CD4-positive, alpha-beta T cell treated with Interleukin-17A for 1 hour (primary cell): ENCODE measurements around the gene CLEC18B.
"Not testable (repeated sequence)": the region's sequence is repeated elsewhere in the genome, so short reads cannot be mapped to it uniquely, and the experiment has no call there.

Source experiments
- DNase-seq: peaks from one replicate; pipeline ENCODE4 v3.0.0-alpha.2; 2020

The CLEC18B gene

DNA sequence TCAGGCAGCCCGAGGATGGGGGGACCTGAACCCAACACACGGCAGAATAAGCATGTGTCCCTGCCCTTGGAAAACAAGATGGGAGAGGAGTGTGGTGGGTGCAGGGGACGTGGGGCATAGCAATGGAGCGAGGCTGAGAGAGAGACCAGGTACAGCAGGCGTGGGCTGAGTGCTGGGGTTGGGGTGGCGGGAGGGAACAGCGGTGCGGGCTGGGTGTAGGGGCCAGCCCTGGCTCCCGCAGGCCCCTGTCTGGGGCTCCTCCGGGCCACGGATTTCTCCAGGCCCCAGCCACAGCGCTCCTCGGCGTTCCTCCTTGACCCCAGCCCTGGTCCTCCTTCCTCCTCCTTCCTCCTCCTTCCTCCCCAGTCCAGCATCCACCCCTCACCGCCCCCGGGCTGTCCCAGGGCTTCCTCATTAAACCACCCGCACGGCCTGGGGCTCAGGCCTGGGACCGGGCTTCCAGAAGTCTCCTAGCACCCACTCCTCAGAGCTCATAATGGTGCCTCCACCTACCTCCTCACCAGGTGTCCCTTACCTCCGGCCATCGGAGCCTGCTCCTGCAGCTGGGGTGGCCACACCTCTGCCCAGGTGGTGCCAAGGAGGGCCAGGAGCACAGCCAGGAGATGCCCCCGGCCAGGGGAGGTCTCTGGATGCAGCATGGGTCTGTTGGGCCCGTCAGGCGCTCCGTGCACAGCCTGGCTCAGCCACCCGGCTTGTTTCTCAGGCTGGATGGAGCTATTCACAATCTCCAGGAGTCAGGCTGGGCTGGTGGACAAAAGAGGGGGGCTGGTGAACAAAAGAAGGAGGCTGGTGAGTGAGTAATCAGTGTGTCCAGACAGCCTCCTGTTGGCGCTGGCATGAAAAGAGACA lies at the start of gene CLEC18B:
Gene CLEC18B, minus strand, starts transcription at position 867 of the 870 bp plus-strand sequence. Its CDS starts 208 bp downstream, at position 659.
- DNase-seq: not testable (repeated sequence)

DNA sequence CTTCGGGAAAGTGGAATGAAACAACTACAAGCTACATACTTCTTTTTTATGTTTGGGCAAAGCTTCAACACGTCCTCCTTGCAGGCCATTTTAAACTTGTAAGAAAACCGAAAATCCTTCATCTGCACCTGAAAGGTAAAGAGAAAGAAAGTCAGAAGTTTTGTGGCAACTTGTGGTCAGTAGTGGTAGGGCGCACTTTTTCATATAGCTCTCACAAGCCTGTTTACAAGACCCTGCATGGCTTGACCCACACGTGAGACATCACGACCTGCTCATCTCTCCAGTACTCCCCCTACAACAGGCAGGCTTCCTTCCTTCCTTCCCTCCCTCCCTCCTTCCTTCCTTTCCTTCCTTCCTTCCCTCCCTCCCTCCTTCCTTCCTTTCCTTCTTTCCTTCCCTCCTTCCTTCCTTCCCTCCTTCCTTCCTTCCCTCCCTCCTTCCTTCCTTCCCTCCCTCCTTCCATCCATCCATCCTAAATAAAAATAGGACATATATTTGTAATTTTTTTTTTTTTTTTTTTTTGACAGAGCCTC lies 48.7 kb upstream of the CLEC18B start:
- no peak for DNase-seq

DNA sequence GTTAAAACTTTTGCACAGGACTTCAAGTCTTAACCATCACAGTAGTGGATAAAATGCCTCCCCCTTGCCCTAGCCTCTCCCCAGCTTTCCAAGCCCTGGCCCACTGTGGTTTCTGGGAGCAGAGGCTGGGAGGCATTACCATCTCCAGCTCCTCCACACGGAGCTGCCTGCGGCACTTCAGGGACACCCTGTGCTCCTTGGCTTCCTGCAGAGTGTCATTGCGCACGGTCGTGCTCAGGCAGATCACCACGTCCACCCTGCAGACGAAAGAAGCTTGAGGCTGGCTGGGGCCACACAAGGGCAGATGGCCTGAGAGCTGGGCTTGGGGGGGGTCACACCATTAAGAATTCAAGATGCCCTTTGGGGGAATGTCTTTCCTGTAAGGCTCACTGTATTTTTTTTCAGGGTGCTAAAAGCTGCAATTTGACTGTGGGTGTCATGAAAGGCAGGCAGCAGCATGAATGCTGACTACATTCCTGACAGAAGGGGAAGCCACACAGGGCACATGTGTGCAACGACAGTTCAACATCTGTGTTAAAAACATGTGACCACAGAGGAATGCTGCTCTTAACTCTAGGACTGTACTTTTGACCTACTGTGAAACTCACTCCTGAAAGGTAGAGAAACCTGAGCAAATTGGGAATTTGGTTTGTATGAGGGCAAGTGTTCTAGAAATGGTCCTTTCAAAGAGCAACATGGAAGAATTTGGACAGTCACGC lies 47.7 kb upstream of the CLEC18B start:
- DNase-seq: no peak

DNA sequence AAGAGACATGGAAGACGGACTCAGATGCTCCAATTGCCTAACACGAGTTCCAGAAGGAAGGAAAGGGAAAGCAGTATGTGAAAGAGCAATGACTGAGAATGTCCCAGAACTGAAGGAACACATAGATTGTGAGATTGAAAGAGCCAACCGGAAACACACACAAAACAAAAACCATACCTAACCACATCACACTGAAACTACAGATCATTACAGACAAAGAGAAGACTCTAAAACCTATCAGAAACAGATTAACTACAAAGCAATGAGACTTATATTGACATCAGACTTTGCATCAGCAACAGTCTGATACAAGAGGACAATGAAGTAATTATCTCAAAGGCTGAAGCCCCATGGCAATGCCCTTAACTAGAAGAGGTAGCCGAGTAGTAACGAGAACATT lies 45.6 kb upstream of the CLEC18B start:
- no peak for DNase-seq

DNA sequence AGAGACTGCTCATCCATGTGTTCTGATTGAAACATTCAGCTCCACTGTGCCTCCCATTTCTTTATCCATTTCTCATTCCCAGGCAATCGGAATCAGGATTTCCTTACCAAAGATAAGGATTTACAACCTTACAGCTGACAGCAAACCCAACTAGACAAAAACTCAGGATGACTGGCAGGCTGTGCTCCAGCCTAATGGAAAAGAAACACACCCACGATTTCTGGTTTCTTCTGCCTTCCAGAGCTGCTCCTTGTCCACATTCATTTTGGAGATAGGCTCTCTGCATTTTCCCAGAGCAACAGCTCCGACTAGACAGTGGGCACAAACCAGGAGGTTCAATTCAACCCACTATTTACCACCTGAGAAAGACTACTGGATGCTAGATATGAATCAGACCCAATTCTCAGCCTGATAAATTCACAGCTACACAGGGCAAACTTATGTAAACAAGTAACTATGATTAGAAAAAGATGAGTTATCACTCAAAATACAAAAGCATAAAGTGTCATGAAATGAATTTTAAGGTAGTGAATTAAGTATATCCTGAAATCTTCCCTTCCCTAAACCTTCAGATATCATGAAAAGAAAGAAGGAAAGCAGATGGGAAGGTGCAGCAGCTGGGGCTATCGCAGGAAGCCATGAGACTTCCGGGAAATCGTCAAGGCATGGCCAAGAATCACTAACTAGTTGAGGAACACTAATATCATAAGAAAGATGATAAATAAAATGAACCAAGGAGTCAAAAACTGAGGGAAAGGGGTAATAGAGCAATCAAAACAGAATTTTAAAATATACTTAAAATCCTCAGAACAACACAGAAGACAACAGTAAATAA lies 44.8 kb upstream of the CLEC18B start:
- no peak for DNase-seq

DNA sequence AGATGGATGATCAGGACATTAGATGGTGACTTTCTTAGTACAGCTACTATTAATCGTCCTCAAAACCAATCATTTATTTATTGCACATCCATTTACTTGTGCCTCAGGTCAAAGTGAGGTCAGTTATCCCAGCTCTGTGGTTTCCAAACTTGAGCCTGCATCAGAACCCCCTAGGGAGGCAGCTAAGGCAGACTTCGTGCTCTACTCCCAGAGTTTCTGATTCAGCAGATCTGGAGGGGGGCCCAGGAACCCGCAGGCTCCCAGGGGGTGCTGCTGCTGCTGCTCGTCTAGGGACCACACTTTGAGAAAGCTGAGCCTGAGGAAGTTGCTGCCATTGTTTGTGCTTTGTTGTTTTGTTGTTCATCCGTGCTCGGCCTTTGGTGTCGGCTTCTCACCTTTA lies 44.0 kb upstream of the CLEC18B start:
- no peak for DNase-seq

DNA sequence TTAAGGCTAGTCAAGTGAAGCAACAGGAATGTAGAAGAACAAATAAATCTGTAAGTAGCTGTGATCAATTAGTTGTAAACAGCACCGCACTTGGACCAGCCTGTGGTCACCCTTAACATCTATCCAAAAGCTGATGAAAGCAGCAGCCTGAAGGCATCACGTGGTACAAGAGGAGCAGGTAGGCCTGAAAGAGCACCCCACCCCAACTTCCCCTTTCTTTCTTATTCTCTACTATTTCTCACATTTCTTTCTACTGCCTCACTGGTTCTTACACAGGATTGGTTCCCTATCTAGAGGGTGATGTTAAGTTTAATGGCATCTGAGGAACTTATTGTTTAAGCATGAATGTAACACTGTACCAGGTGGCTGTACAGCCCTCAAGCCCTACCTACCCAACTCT lies 42.6 kb upstream of the CLEC18B start:
- no peak for DNase-seq

DNA sequence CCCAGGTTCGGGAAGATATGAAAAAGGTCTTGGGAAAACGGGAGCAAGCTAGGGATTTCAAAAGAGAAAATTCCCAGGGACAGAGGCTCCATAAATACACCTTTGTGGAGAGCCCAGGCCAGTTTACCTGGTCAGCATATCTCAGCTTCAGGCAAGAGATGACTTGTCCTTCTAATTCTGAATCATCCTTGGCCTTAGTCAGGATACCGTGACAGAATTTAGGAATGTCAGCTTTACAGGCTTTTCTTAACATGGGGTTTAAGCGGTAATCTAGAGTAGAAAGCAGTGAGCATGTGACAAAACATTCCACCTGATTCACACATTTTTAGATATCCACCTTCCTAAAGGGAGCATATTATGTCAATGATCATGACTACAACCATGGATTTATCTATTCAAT lies 41.1 kb upstream of the CLEC18B start:
- DNase-seq: no peak

DNA sequence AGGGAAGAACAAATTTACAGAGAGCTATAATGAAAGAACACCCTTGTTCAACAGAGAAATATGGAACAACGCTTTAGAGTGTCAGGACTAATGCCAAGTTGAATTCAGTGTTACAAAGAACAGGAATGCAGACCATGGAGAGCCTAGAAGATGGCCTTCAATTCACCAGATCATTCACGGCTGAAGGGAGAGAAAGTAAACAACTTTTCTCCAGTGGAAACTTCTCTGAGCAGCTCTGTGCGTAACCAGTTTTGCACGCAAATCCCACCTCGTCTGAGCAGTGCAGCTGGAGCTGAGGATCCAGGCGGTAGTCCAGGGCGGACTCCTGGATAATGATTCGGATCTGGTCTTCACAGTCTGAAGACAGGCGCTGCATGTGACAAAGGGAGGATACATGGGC lies 40.5 kb upstream of the CLEC18B start:
- no peak for DNase-seq

DNA sequence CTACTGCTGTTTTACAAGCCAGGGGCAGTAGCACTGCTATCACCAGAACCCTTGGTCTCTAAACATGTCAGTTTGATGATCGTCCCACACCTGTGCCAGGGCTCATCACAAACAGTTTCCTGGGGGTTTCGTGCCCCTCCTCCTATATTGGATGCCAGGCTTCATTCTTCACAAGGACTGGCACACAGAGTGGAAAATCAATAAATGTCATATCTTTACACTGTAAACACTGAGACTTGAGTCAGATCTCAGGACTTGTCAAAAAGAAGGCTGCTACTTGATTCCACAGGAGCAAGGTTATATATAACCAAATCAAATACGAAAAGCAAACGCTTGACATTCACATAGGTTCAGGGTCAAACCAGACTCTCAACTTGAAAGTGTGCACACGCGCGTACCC lies 39.3 kb upstream of the CLEC18B start:
- no peak for DNase-seq

DNA sequence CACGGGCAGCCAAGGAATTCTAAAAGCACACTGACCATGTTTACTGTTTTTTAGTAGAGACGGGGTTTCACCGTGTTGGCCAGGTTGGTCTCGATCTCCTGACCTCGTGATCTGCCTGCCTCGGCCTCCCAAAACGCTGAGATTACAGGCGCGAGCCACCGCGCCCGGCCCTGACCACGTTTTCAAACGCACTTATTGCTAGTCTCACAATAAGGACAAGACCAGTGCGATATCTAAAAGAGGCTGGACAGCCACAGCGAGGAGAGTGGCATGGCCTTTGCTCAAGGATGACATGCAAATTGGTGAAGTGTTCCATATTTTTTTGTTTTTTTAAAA lies 35.0 kb upstream of the CLEC18B start:
- no peak for DNase-seq

DNA sequence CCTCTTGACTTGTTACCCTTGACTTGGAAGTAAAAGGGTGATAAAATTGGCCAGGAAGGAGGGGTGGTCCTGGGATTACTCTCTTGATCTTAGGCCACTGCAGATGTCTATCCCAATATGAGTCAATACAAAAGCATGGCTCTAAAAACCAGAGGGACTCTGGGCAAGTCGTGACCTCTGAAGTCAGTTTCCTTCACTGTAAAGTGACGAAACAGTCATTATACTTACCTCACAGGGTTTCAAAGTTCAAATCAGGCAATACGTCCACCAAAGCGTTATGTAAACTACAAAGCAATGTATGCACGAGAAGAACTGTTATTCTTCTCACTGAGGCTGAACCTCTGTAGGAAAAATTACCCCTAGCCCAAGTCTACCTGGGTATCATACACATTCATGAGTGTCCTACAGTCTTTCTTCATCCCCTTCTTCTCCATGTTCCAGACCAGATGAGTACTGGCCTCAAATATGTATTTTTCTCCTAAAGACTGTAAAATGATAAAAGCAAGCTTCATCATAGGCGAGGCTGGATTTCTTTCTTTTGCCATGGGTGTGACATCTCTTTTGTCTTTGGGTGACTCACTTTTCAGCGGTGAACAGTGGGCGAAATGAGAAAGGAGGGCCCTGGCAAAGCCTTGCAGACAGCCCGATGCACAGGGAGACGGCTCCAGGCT lies 34.5 kb upstream of the CLEC18B start:
- DNase-seq: no peak

DNA sequence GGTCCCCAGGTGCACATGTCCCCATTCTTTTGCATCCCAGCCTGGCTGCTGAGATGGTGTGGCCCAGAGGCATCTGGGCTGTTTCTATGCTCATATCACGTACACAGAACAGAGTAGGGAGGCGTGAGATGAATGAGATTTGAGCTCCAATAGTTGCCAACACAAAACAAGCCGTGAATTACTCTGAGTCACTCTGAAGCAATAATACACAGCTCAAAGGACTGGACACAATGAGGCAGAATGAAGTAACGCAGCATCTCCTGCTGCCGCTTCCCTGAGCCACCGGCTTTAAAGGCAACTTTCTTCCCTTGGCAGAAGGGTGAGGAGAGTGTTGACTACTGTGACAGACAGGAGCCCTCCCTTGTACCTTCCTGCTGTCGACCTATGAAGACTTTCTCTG lies 33.9 kb upstream of the CLEC18B start:
- DNase-seq: no peak

DNA sequence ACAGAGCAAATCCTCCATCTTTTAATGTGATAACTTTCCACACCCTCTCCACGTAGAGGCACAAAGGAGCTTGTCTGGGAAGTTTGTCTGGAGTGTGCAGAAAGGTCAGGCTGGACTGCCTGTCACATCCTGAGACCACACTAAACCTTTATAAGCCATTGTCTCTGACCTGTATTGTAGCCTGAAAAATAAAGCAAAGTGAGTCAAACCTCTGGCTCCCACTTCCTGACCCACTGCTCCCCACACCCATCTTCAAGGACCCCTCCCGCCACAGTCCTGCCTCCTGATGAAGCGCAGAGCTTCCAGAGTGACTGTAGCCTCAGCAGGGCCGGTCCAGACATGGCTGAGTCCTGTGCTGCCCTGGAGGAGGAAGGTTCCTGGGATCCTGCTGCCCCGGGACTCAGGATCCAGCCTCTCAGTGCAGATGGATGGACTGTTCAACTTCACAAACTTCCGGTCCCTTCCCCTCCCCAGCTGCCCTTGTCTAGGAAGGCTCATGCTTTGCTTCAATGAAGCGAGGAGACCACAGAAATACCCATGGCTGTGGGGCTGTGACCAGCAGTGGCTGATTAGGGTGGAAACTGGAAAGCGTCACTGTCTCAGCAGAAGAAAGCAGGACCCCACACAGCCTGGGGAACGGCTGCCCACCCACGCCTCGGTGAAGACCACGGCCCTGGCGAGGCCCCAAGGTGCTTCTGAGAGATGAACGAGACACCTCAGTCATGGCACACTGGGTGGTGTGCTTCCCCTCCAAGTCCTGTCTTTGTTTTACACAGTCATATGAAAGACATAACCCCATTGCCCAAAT lies 30.9 kb upstream of the CLEC18B start:
- no peak for DNase-seq

DNA sequence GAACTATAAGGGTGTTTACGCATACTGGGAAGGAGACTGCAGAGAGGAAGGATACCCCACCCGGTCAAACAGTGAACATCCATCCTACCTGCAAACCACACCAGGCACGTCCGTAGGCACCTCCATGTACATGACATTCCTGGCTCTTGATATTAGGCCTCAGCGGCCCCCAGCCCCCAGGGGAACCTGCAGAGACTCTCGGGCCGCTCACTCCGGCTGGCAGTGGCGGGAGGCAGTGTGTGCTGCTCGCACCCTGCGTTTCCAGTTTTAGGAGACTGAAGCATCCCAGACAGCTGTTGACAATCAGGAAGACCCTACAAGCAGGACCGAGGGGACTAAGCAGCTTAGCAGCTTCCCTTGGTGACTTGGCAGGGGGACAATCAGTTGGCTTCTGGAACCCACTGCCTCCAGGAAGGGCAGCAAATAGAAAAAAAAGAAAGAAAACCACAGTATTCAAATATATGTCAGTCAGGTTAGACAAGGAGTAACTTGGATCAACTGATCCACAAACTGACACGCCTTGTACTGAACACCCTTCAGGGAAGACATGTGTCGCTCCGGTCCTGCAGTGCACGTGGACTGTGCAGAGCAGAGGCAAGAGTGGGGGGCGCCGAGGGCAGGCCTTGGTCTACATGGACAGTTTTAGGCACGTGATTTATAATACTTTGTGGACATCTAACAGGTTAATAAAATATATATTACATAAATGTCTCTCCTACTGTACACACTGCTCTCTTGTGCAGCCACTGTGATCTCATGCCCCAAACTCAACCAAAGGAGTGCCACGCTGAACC lies 29.9 kb upstream of the CLEC18B start:
- no peak for DNase-seq

DNA sequence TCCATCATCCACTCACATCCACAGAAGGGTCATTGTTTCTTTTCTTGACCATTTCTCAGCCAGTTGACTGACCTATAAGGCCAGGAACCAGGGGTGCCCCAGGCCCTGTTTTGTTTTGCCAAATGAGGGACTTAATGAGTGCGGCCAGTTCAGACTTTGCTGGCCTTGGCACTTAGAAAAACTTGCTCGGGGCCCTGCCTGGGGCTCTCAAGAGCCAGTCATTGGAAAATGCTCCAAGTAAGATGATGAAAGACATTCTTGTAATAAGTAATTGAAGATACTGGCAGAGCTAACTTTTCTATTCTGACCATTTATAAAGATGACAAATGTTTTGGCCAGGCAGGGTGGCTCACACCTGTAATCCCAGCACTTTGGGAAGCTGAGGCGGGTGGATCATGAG lies 29.0 kb upstream of the CLEC18B start:
- no peak for DNase-seq

DNA sequence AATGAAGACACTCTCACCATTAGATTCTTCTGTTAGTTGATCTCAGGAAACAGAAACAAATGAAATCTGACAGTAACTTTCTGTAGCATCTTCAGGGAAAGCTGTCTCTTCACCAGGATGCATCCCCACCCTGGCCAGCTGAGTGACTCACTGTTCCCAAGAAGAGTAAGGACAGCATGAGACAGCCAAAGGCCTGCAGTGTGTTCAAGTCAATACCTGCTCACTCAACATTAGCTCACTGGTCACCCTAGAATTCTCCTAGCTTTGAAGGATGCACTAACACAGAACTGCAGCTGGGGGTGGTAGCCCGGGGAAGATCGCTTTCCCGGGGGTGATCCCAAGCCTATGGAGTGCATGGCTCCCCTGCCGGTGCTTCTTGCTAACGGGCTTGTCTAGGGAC lies 28.2 kb upstream of the CLEC18B start:
- DNase-seq: no peak

DNA sequence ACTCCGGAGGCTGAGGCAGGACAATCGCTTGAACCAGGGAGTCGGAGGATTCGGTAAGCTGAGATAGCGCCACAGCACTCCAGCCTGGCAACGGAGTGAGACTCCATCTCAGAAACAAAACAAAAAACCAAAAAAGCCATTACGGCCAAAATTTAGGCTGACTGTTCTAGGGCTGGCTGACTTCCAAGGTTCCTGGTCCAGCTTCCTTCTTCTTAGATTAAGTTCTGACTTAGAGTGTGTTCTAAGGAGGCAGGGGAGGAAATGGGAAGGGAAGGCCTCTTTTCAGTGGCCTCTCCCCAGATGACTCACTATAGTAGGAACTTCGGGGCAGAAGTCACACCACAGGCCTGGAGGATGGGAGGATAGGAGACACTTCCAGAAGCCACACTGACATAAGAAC lies 27.7 kb upstream of the CLEC18B start:
- no peak for DNase-seq

DNA sequence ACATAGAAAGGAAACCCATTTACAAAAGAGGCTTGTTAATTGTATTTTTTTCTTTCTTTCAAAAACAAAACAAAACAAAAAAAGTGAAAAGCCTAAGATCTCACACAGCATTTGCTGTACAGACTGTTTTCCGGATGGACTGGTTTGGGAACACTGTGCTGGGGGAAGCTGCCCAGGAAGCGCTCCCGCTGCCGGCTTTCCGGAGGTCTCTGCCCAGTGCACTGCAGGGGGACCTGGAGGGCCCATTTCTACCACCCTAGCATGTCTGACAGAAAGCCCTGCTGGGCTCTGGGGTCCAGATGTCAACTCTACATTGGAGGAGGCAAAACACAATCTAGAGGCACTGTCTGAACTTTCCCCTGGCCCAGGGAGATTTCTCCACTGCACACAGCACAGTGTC lies 26.3 kb upstream of the CLEC18B start:
- DNase-seq: no peak

DNA sequence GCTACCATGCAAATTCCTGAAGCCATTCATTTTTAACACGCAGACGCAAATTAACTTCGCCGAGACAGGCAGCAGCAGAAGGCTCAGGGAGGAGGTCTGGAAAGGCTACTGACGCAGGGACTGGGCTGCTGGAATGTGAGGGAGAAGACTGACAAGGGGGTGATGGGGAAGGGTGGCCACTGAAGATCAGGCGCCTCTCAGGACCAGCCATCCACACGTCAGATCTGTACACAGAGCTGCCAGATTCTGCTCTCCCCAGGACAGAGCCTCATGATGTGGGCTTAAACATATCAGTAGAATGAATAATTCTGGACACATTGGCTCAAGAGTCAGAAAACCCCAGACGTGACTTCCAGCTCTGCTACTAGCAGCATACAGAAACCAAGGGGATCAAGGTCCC lies 25.6 kb upstream of the CLEC18B start:
- no peak for DNase-seq
